GM23248 (cell line): ENCODE measurements around the gene NDUFAF5. TPM values are rescaled to one million over a fixed set of nuclear protein-coding genes. Genes with fewer than 3 reads are reported as not detected.
A peak's percentile ranks its signal among the peaks of the same experiment; 100 is the strongest.

Experiments used
- DNase-seq: peaks from one replicate; pipeline ENCODE4 v3.0.0-alpha.2; 2015
- H2AFZ ChIP-seq: fragments of 200-600 bp; sonication (generic); 2 replicates; pipeline ENCODE4 v1.6.1; 2016; ENCODE audit warnings: antibody characterized with exemption
- H3F3A ChIP-seq: fragments of 200-600 bp; sonication (generic); 2 replicates; pipeline ENCODE4 v1.6.1; 2016; ENCODE audit warnings: mild to moderate bottlenecking, antibody characterized with exemption, mixed run types; ENCODE audit not compliant: insufficient read depth
- H3K27ac ChIP-seq: fragments of 200-600 bp; sonication (generic); 2 replicates; pipeline ENCODE4 v1.5.1; 2016; ENCODE audit warnings: mild to moderate bottlenecking
- H3K27me3 ChIP-seq: fragments of 200-600 bp; sonication (generic); replicated peaks from 2 replicates; pipeline ENCODE4 v1.6.1; 2016; ENCODE audit warnings: mild to moderate bottlenecking; ENCODE audit not compliant: insufficient read depth
- H3K36me3 ChIP-seq: fragments of 200-600 bp; sonication (generic); 2 replicates; pipeline ENCODE4 v1.6.1; 2016; ENCODE audit warnings: low read depth, mild to moderate bottlenecking
- H3K4me1 ChIP-seq: fragments of 200-600 bp; sonication (generic); 2 replicates; pipeline ENCODE4 v1.6.1; 2016; ENCODE audit warnings: mild to moderate bottlenecking; ENCODE audit not compliant: insufficient read depth
- H3K4me2 ChIP-seq: fragments of 200-600 bp; sonication (generic); one replicate; pipeline ENCODE4 v1.6.1; 2016; ENCODE audit warnings: mild to moderate bottlenecking; ENCODE audit not compliant: unreplicated experiment
- H3K4me3 ChIP-seq: fragments of 200-600 bp; sonication (generic); 2 replicates; pipeline ENCODE4 v1.5.1; 2016; ENCODE audit warnings: mild to moderate bottlenecking
- H3K79me2 ChIP-seq: fragments of 200-600 bp; sonication (generic); 2 replicates; pipeline ENCODE4 v1.6.1; 2016; ENCODE audit warnings: mild to moderate bottlenecking; ENCODE audit not compliant: insufficient read depth
- H3K9ac ChIP-seq: fragments of 200-600 bp; sonication (generic); 2 replicates; pipeline ENCODE4 v1.6.1; 2016; ENCODE audit warnings: mild to moderate bottlenecking
- H3K9me2 ChIP-seq: fragments of 200-600 bp; sonication (generic); 2 replicates; pipeline ENCODE4 v1.6.1; 2016; ENCODE audit warnings: mixed run types, mild to moderate bottlenecking, moderate library complexity; ENCODE audit not compliant: insufficient read depth
- H3K9me3 ChIP-seq: fragments of 200-600 bp; sonication (generic); one replicate; pipeline ENCODE4 v1.6.1; 2017; ENCODE audit warnings: low read depth
- H4K20me1 ChIP-seq: fragments of 200-600 bp; sonication (generic); 2 replicates; pipeline ENCODE4 v1.6.0; 2016; ENCODE audit not compliant: insufficient read depth
- EZH2 ChIP-seq: fragments of 200-600 bp; sonication (generic); IDR thresholded peaks from 2 replicates; pipeline ENCODE4 v1.6.1; 2018; ENCODE audit warnings: antibody characterized with exemption, mild to moderate bottlenecking; ENCODE audit not compliant: insufficient read depth, poor library complexity, severe bottlenecking
- EZH2phosphoT487 ChIP-seq: fragments of 200-600 bp; sonication (generic); IDR thresholded peaks from 2 replicates; pipeline ENCODE4 v1.6.1; 2018; ENCODE audit warnings: antibody characterized with exemption, moderate library complexity, mild to moderate bottlenecking, low read depth; ENCODE audit not compliant: insufficient read depth
- WGBS, 2 experiments: methylation state at CpG; one replicate each; pipeline ENCODE4 v1.1.6; 2015 to 2017; ENCODE audit warnings: low lambda C conversion rate in 2 of 2, low coverage in 1 of 2; ENCODE audit errors: missing lambda C conversion rate in 2 of 2; 5-methylcytosine and 5-hydroxymethylcytosine counted together
- in situ Hi-C: fragments of 300-500 bp; cut with MboI; formaldehyde crosslinking; loops from 2 replicates; pipeline ENCODE4 v1.15.0; 2020
- polyA plus RNA-seq: library from polyadenylated mRNA; unstranded; fragments of >200 nt; fragmentation: Nextera tagmentation; extraction: Ambion mirVana; gene quantifications from 2 replicates; pipeline ENCODE4 v1.2.1, GENCODE V29; 2016
- total RNA-seq: library from RNA; depleted of rRNA; stranded (reverse); fragments of >200 nt; shearing (Covaris generic); gene quantifications from 2 replicates; pipeline ENCODE4 v1.2.3, GENCODE V29; 2014

Gene NDUFAF5
- total and polyA plus RNA-seq, 2 experiments from 2014 or later: 5.3 to 16.2 TPM

DNA sequence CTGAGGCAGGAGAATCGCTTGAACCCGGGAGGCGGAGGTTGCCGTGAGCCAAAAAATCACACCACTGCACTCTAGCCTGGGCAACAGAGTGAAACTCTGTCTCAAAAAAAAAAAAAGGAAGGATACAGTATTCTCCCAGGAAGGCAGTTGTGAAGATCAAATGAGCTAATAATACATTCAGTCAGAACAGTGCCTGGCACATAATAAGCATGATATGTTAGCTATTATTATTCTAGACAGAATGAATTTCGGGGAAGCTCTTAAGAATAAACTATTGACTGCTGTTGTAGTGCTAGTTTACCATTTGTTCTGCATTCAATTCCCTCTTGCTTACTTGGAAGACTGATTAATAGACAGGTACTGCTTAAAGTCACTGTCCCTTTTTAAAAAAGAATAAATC is 40.6 kb downstream of the NDUFAF5 start:
- Histone ChIP-seq H3K9me2 (no peaks in the 10 kb centered on the region), H3K4me3 (no peak overlapping the region), H4K20me1 (no peaks in the 10 kb centered on the region), H3K36me3 (no peaks in the 10 kb centered on the region), H3K9me3 (no peaks in the 10 kb centered on the region), H3K27ac (no peak overlapping the region), H3F3A (peaks cover 14% of the 10 kb centered on the region; the same call in 1 of the 2 replicates), H3K4me2 (no peak overlapping the region), H3K9ac (no peak overlapping the region), H3K4me1 (peaks cover 13% of the 10 kb centered on the region), H3K27me3 (no peaks in the 10 kb centered on the region), H2AFZ (no peak overlapping the region), H3K79me2 (no peaks in the 10 kb centered on the region)
- no peak for DNase-seq
- 61 to 83% methylated on average over 4 to 5 of the region's 5 CpGs for WGBS, 2 experiments
- TF ChIP-seq EZH2 (no peak), EZH2phosphoT487 (no peak)
- in situ Hi-C loops: loop anchor here (10.0 kb wide), 1 partner anchor 229 kb away; no protein-coding TSS in a partner anchor

DNA sequence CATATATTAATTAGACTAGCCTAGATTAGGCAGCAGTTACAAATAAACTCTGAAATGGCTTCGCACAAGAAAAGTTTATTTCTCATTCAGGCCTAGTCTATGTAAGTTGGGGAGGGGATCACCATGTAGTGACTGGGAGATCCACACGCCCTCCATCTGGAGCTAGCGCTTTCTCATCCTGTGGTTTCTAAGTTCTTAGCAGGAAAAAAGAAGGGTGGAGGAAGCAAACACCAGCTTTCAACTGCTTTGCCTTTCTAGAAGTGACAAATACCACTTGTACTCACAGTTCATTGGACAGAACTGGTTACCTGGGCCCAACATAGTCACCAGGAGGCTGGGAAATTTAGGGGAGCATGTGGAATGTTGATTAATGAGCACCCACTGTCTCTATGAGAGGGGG is 46.6 kb downstream of the NDUFAF5 start:
- Histone ChIP-seq H3K27me3 (no peaks in the 10 kb centered on the region), H3K79me2 (no peaks in the 10 kb centered on the region), H2AFZ (no peak overlapping the region), H3K36me3 (no peaks in the 10 kb centered on the region), H3K4me3 (no peak overlapping the region), H3F3A (no peaks in the 10 kb centered on the region), H3K27ac (no peak overlapping the region), H3K4me1 (no peaks in the 10 kb centered on the region), H3K9me3 (no peaks in the 10 kb centered on the region), H4K20me1 (no peaks in the 10 kb centered on the region), H3K9ac (no peak overlapping the region), H3K4me2 (no peak overlapping the region), H3K9me2 (no peaks in the 10 kb centered on the region)
- TF ChIP-seq EZH2phosphoT487 (no peak), EZH2 (no peak)
- no peak for DNase-seq
- WGBS, 2 experiments: 86 to 90% methylated on average over 3 of the region's 3 CpGs
- in situ Hi-C loops: no loop called here

DNA sequence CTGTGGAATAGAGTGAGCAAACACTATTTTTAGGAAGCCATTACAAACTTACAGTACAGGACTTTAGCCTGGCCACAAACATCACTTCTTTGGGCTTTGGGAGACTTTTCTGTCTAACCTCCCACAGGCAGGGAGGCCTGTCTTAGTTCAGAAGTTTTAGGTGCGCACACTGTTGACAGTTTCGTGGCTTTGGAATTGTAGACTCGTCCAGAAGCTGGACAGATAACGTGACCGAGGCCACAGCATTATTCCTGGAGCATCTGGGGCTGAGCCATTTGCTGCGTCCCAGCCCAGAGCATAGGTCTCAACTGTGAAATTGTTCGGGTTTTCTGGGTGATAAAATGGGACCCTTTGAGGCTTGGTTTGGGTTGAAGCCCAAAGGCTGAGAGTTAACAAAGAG is 53.8 kb downstream of the NDUFAF5 start:
- in situ Hi-C loops: no loop called here
- Histone ChIP-seq H2AFZ (no peak overlapping the region), H3K79me2 (no peaks in the 10 kb centered on the region)

DNA sequence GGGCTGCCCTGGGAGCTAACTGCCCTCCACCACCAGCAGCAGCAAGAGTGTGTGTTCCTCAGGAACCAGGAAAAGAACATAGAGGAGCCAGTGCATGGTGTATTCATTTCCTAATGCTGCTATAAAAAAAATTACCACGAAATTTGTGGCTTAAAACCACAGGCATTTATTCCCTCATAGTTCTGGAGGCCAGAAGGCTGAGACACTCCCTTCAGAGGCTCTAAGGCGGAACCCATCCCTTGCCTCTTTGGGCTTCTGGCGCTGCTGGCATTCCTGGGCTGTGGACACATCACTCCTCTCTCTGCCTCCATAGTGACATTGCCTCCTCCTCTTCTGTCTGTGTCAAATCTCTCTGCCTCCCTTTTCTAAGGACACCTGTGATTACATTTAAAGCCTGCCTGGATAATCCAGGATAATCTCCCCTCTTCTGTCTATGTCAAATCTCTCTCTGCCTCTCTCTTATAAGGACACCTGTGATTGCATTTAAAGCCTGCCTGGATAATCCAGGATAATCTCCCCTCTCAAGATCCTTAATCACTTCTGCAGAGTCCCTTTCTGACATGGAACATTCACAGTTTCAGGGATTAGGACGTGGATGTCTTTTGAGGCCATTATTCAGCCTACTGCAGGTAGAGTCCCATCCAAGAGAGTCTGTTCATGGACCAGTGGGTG is 54.7 kb downstream of the NDUFAF5 start:
- peak overlapping the region; percentile 42 for H3K4me2 ChIP-seq
- H3K9ac ChIP-seq: no peak overlapping the region
- H3K27me3 ChIP-seq: no peaks in the 10 kb centered on the region
- H3K9me2 ChIP-seq: no peaks in the 10 kb centered on the region
- WGBS, 2 experiments: 12 to 13% methylated on average over 4 of the region's 4 CpGs
- no peaks in the 10 kb centered on the region for H3K9me3 ChIP-seq
- peak overlapping the region; percentile 22; the same call in 1 of the 2 replicates for H3K27ac ChIP-seq
- peaks cover 16% of the 10 kb centered on the region for H3K4me1 ChIP-seq
- TF ChIP-seq EZH2: no peak
- TF ChIP-seq EZH2phosphoT487: no peak
- in situ Hi-C loops: no loop called here
- no peak overlapping the region for H3K4me3 ChIP-seq
- 0 out of 2 replicates have a peak, but pooled peaks cover 13% of the 10 kb centered on the region for H3F3A ChIP-seq
- DNase-seq: peak; percentile 91
- peak overlapping the region; percentile 52 for H2AFZ ChIP-seq
- H3K36me3 ChIP-seq: no peaks in the 10 kb centered on the region
- H3K79me2 ChIP-seq: no peaks in the 10 kb centered on the region
- H4K20me1 ChIP-seq: no peaks in the 10 kb centered on the region

More for the DNA sequence above, 53.8 kb downstream of the NDUFAF5 start:
- Histone ChIP-seq H3K4me2 (no peak overlapping the region), H3K9me3 (no peaks in the 10 kb centered on the region), H3K4me3 (no peak overlapping the region), H3K36me3 (no peaks in the 10 kb centered on the region), H3K9me2 (no peaks in the 10 kb centered on the region), H3K27ac (no peak overlapping the region), H3F3A (0 out of 2 replicates have a peak, but pooled peaks cover 13% of the 10 kb centered on the region), H4K20me1 (no peaks in the 10 kb centered on the region), H3K27me3 (no peaks in the 10 kb centered on the region), H3K9ac (no peak overlapping the region), H3K4me1 (peaks cover 16% of the 10 kb centered on the region)
- WGBS, 2 experiments: 97 to 98% methylated on average over 7 of the region's 7 CpGs
- DNase-seq: no peak
- TF ChIP-seq EZH2phosphoT487: no peak
- TF ChIP-seq EZH2: no peak
